ENCODE measurements around the gene SLAMF7. TPM values are rescaled to one million over a fixed set of nuclear protein-coding genes. Genes with fewer than 3 reads are reported as not detected.

SLAMF7 gene
- polyA plus RNA-seq, 2 of the 4 experiments (the other 2 are of a cell fraction): 0.57 to 1.8 TPM

DNA sequence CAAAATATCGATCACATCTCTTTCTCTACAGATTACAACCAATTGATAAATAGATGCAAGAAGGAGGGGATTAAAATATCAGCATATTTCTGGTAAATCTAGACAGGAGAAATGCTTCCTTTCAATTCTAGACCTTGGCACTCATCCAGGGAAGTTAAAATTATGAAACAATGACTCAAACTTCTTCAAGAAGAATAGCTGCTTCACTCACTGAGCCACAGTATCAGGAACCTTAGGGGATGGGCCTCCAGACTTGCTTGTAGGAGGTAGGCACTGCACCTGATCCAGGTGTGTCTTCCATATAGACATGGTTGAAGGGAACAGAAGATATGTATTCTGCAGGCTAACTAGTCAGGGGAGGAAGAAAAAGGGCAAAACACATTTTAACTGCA, 9.8 kb downstream of the SLAMF7 start:
- DNase-seq (ENCODE audit: low read depth in 1 of 2, low spot score in 1 of 2) (peak; percentile 6 to 12), FAIRE-seq (no peak), ATAC-seq (peak in 1 of 2 experiments; percentile 37; a peak in 2 of 6 replicates)
- H3K9me3 ChIP-seq: no peaks in the 10 kb centered on the region
- peaks cover 15% of the 10 kb centered on the region for H3K4me1 ChIP-seq
- H3K4me2 ChIP-seq: peak overlapping the region; percentile 63
- ChIA-PET POLR2A (no interaction called here), CTCF (interaction anchor here (0.6 to 3.3 kb wide), 18 partner anchors 9 to 231 kb away, joined by 3 to 17 read pairs (median 4); partner anchors contain the start of gene SLAMF7)
- TF ChIP-seq, protein P1, sequence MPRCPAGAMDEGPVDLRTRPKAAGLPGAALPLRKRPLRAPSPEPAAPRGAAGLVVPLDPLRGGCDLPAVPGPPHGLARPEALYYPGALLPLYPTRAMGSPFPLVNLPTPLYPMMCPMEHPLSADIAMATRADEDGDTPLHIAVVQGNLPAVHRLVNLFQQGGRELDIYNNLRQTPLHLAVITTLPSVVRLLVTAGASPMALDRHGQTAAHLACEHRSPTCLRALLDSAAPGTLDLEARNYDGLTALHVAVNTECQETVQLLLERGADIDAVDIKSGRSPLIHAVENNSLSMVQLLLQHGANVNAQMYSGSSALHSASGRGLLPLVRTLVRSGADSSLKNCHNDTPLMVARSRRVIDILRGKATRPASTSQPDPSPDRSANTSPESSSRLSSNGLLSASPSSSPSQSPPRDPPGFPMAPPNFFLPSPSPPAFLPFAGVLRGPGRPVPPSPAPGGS (IDR thresholded peaks at IDR 0.05): no peak
- TF ChIP-seq CHD2 (IDR thresholded peaks at IDR 0.05; ENCODE audit: low read length, partially characterized antibody) (no peak), JUN (IDR thresholded peaks at IDR 0.05) (no peak)
- TF ChIP-seq, protein P2, sequence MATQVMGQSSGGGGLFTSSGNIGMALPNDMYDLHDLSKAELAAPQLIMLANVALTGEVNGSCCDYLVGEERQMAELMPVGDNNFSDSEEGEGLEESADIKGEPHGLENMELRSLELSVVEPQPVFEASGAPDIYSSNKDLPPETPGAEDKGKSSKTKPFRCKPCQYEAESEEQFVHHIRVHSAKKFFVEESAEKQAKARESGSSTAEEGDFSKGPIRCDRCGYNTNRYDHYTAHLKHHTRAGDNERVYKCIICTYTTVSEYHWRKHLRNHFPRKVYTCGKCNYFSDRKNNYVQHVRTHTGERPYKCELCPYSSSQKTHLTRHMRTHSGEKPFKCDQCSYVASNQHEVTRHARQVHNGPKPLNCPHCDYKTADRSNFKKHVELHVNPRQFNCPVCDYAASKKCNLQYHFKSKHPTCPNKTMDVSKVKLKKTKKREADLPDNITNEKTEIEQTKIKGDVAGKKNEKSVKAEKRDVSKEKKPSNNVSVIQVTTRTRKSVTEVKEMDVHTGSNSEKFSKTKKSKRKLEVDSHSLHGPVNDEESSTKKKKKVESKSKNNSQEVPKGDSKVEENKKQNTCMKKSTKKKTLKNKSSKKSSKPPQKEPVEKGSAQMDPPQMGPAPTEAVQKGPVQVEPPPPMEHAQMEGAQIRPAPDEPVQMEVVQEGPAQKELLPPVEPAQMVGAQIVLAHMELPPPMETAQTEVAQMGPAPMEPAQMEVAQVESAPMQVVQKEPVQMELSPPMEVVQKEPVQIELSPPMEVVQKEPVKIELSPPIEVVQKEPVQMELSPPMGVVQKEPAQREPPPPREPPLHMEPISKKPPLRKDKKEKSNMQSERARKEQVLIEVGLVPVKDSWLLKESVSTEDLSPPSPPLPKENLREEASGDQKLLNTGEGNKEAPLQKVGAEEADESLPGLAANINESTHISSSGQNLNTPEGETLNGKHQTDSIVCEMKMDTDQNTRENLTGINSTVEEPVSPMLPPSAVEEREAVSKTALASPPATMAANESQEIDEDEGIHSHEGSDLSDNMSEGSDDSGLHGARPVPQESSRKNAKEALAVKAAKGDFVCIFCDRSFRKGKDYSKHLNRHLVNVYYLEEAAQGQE (IDR thresholded peaks at IDR 0.05): no peak
- H3K4me3 ChIP-seq: 0 out of 3 replicates have a peak overlapping the region, but pooled peaks have one; percentile 2
- 15% methylated on average over 1 of the region's 1 CpG for WGBS (ENCODE audit: missing lambda C conversion rate)
- H3K27ac ChIP-seq: peak overlapping the region in 1 of 2 experiments; percentile 60; a peak in 2 of 6 replicates

DNA sequence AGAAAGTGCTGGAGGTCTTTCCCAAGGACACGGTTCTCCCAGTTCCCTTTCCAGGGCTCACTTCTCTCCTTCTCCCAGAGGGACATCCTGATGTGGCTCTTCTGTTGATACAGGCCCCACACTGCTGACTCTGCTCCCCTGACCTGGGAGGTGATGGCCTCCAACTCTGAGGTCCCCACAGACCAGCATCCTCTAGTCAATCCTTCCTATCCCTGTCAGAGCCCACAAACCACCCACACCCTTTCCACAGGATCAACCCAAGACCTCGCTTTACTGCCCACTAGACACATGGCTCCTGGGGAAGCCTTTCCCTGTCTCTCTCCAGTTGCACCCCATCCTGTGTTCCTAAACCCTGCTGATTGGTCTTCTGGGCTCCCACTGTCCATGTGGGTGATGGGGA, 11.6 kb downstream of the SLAMF7 start:
- POLR2A ChIA-PET: no interaction called here
- Histone ChIP-seq H3K4me3 (no peak overlapping the region), H3K9me3 (no peaks in the 10 kb centered on the region), H3K4me1 (peaks cover 15% of the 10 kb centered on the region), H3K4me2 (no peak overlapping the region), H3K27ac (no peak overlapping the region)
- WGBS (ENCODE audit: missing lambda C conversion rate): 52% methylated on average over 2 of the region's 2 CpGs
- TF ChIP-seq JUN (IDR thresholded peaks at IDR 0.05) (no peak), CHD2 (IDR thresholded peaks at IDR 0.05; ENCODE audit: low read length, partially characterized antibody) (no peak), KDM1A (IDR thresholded peaks at IDR 0.05; ENCODE audit: low read depth) (no peak), PHF8 (IDR thresholded peaks at IDR 0.05; ENCODE audit: borderline replicate concordance, low read depth) (no peak), FOSL2 (IDR thresholded peaks at IDR 0.05) (no peak), FOSL2 (CRISPR knock-in tag; IDR thresholded peaks at IDR 0.05) (no peak), FOXS1 (CRISPR knock-in tag; IDR thresholded peaks at IDR 0.05) (no peak), ZFP36 (IDR thresholded peaks at IDR 0.05; ENCODE audit: borderline replicate concordance, partially characterized antibody) (no peak), CEBPB (IDR thresholded peaks at IDR 0.05) (no peak)
- TF ChIP-seq, protein P3, sequence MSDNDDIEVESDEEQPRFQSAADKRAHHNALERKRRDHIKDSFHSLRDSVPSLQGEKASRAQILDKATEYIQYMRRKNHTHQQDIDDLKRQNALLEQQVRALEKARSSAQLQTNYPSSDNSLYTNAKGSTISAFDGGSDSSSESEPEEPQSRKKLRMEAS (IDR thresholded peaks at IDR 0.05): no peak
- TF ChIP-seq, protein P4, sequence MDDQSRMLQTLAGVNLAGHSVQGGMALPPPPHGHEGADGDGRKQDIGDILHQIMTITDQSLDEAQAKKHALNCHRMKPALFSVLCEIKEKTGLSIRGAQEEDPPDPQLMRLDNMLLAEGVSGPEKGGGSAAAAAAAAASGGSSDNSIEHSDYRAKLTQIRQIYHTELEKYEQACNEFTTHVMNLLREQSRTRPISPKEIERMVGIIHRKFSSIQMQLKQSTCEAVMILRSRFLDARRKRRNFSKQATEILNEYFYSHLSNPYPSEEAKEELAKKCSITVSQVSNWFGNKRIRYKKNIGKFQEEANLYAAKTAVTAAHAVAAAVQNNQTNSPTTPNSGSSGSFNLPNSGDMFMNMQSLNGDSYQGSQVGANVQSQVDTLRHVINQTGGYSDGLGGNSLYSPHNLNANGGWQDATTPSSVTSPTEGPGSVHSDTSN (IDR thresholded peaks at IDR 0.05): no peak
- DNase-seq (ENCODE audit: low read depth in 1 of 2, low spot score in 1 of 2) (no peak), ATAC-seq (no peak), FAIRE-seq (no peak)
- CTCF ChIA-PET: interaction anchor here (1.0 kb wide), 1 partner anchor 80 kb away, joined by 3 read pairs; no protein-coding TSS in a partner anchor

DNA sequence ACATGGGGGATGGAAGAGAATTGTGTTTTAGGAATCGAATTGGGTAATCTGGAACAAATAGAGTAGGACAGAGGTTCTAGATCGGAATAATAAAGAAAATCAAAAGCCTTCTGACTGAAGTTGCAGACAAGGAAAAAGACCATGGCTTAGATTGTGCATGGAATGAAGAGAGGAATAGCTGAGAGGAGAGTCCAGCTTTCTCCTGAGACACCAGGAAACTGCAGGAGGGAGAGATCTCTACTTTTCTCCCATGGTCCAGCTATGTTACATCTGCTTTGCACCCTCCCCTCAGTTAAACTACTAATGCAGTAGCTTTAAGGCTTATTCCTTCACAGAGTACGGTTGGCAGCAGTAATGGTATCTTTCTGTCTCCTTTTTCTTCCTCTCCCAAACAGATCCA, 13.4 kb downstream of the SLAMF7 start:
- no peak overlapping the region for H3K27ac ChIP-seq
- H3K4me1 ChIP-seq: peaks cover 15% of the 10 kb centered on the region
- WGBS (ENCODE audit: missing lambda C conversion rate): 45% methylated on average over 3 of the region's 3 CpGs
- ATAC-seq (no peak), DNase-seq (ENCODE audit: low read depth in 1 of 2, low spot score in 1 of 2) (no peak), FAIRE-seq (no peak)
- no peaks in the 10 kb centered on the region for H3K9me3 ChIP-seq
- POLR2A ChIA-PET: no interaction called here
- CTCF ChIA-PET: interaction anchor here (1.0 to 1.3 kb wide), 2 partner anchors 77 to 78 kb away, joined by 3 read pairs; no protein-coding TSS in a partner anchor
- H3K4me3 ChIP-seq: no peak overlapping the region
- TF ChIP-seq, protein P5, sequence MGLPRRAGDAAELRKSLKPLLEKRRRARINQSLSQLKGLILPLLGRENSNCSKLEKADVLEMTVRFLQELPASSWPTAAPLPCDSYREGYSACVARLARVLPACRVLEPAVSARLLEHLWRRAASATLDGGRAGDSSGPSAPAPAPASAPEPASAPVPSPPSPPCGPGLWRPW (IDR thresholded peaks at IDR 0.05): no peak
- TF ChIP-seq CHD2 (IDR thresholded peaks at IDR 0.05; ENCODE audit: low read length, partially characterized antibody) (no peak), EHMT2 (IDR thresholded peaks at IDR 0.05; ENCODE audit: low read depth) (no peak), RCOR1 (IDR thresholded peaks at IDR 0.05; ENCODE audit: low read depth, low read length) (no peak), HOXB13 (CRISPR knock-in tag; IDR thresholded peaks at IDR 0.05; ENCODE audit: low read depth) (no peak), GATA3 (IDR thresholded peaks at IDR 0.05; ENCODE audit: borderline replicate concordance) (no peak), RNF2 (IDR thresholded peaks at IDR 0.05; ENCODE audit: borderline replicate concordance, low read depth) (no peak), HOXA7 (CRISPR knock-in tag; IDR thresholded peaks at IDR 0.05) (no peak), CBX2 (IDR thresholded peaks at IDR 0.05; ENCODE audit: borderline replicate concordance, low read depth) (no peak), NR3C1 (IDR thresholded peaks at IDR 0.05) (no peak), CEBPB (IDR thresholded peaks at IDR 0.05) (no peak), CBX8 (IDR thresholded peaks at IDR 0.05) (no peak), MAFK (IDR thresholded peaks at IDR 0.05; ENCODE audit: partially characterized antibody) (no peak), HEYL (CRISPR knock-in tag; IDR thresholded peaks at IDR 0.05) (no peak)
- TF ChIP-seq, protein P6, sequence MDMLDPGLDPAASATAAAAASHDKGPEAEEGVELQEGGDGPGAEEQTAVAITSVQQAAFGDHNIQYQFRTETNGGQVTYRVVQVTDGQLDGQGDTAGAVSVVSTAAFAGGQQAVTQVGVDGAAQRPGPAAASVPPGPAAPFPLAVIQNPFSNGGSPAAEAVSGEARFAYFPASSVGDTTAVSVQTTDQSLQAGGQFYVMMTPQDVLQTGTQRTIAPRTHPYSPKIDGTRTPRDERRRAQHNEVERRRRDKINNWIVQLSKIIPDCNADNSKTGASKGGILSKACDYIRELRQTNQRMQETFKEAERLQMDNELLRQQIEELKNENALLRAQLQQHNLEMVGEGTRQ (IDR thresholded peaks at IDR 0.05): no peak
- H3K4me2 ChIP-seq: no peak overlapping the region

Measured in A549 (cell line).